D721Med (cell line): ENCODE data around the gene MIOS.

ENCODE experiments used
- DNase-seq: peaks from one replicate; pipeline ENCODE4 v3.0.0; 2011; ENCODE audit warnings: low spot score; ENCODE audit not compliant: insufficient read length
- FAIRE-seq: peaks from 2 replicates; lab custom pipeline; 2011; peaks lifted over from hg19 to GRCh38; lab: Jason Lieb, UNC
- CTCF ChIP-seq: IDR thresholded peaks from 2 replicates; pipeline ENCODE4 v1.5.1; 2012; ENCODE audit warnings: mild to moderate bottlenecking, control low read depth; ENCODE audit not compliant: insufficient read depth; ENCODE audit errors: missing control alignments

Gene MIOS

DNA sequence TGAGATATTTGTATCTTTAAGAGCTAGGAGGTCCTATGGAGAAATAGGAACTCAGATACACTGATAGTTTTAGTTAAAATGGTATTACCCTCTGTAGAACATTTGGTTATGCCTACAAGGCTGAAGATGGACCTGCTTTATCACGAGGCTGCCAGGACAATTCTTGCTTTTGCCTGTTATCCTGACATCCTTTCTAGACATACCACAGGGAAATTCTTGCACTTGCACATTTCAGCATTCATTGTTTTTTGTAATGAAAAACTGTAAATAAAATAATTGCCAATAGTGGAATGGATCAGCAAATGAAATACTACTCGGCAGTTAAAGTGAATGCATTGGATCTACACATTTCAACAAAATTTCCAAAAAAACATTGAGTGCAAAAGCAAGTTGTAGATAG lies 40.7 kb upstream of the MIOS start:
- DNase-seq = no peak
- no peak for TF ChIP-seq CTCF
- FAIRE-seq = no peak

DNA sequence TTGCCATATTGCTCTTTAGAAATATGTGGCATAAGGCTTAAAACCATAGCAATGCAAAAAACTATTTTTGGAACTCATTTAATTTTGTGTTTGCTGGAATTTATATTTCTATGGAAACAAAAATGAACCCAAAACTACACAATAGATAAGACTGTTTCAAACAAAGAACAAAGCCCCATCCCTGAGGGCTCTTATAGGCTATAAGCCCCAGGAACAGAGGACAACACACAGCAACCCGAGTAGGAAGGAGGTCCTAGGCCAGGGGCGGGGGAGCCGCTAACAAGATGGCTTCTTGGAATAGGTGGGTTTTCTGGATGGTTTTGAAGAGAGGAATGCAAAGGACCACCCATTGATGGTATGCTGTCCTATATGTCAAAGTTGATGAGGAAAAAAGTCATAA lies 39.6 kb upstream of the MIOS start:
- DNase-seq (no peak), FAIRE-seq (no peak)
- TF ChIP-seq CTCF = no peak

DNA sequence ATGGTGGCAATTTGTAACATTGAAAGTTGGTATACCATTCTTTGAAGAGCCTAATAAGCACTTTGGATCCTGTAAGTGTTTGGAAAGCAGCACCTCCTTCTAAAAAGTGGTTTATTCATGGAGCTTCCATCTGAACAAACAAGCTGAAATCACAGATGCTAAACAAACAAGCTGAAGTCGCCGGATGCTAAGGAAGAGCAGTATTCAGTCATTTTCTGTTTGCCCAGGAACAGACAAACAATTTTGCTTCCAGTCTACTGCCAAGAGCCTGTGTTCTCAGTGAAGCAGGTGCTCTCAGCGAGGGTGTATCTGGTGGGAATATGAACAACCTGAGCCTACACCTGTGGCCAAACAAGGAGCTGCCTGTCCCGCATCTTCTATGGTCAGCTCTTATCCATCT lies 37.4 kb upstream of the MIOS start:
- TF ChIP-seq CTCF = no peak
- no peak for DNase-seq
- no peak for FAIRE-seq

DNA sequence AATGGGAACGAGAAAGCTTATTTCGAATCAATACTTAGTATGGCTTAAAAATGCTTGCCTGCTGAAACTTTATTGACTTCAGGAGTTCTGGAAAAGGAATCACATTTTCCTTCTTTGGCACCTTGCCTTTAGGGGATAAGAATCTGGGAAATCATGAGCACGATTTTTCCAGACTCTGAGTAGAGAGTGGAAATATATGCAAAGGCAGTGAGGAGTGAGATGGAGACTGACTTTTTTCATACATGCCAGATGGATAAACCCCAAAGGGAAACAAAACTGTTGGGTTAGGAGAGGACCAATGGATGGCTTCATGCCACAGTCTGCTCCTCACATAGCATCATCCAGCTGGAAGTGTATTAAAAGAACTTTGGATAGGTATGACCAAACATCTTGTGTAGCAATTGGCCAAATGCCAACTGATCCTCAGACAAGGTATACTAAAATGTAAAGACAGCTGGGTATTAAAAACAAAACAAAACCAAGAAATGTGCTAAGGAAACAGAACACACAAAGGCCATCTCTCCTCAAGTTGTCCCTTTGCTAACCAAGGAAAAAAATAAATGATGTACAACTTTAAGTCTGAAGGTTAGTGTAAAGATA lies 32.8 kb upstream of the MIOS start:
- TF ChIP-seq CTCF = no peak
- FAIRE-seq (no peak), DNase-seq (no peak)

DNA sequence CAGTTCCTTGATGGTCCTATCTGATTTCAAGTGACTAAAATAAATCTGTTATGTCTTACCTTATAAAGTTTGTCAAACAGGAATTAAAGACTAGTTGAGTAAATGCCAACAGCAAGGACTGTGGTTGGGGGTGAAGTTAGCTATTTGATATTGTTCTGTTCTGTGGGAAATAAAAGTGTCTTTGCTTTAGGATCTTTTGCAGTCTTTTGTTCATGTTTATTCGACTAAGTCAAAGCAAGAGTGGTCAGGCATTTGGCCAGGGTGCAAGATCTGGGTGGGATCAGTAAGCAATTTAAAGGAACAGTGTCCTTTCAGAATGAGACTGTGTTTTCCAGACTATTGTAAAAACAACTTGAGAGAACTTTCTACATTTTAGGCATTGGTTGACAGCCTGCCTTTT lies 31.0 kb upstream of the MIOS start, which contains the start of gene COL28A1:
TSS of gene COL28A1 (minus strand) at position 183 of the 400 bp plus-strand sequence. CDS start 2,998 bp downstream, outside the sequence.
- TF ChIP-seq CTCF = no peak
- DNase-seq = no peak
- no peak for FAIRE-seq

DNA sequence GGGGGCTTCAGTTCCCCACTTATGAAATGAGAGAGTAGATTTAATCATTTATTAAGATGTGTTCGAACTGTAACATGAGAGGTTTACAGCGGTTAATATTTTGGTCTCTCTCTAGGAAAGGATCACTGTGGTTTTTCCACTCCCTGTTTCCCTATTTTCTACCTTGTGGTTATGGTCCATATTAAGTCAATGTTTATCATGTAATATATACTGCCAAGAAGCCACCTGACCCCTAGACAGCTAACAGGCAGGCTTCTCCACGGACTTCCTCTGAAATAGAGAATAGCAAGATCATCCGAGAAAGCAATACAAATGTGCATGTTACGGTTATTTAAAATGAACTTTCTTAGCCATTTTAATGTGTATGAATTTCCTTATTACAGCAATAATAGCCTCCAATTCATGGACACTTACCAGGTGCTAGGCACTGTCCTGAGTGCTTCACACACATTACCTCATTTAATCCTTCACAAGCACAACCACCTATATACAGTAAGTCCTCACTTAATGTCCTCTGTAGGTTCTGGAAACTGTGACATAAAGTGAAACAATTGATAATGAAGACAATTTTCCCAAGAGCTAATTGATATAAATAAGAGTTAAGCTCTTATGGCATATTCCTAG lies 30.2 kb upstream of the MIOS start:
- TF ChIP-seq CTCF = no peak
- DNase-seq (no peak), FAIRE-seq (peak; percentile 35)

- DNase-seq (no peak), FAIRE-seq (no peak)
- no peak for TF ChIP-seq CTCF
Measured at GRCh38 chr7:7537711-7538110, 29.0 kb upstream of the MIOS start.
